COLO668 (cell line): ENCODE results near the gene CD99.
"Not testable (repeated sequence)": the region's sequence is repeated elsewhere in the genome, so short reads cannot be mapped to it uniquely, and the experiment has no call there.

Experiments used
- DNase-seq: peaks from one replicate; lab custom pipeline; 2025; ENCODE audit not compliant: unreplicated experiment; lab: John Stamatoyannopoulos, UW

Gene CD99

GRCh38 chrX:2675657-2676200, 15.4 kb upstream of the CD99 start:
- DNase-seq: not testable (repeated sequence)

- no peak for DNase-seq
Measured at GRCh38 chrX:2676794-2677675, 14.1 kb upstream of the CD99 start.

- no peak for DNase-seq
Measured at GRCh38 chrX:2677764-2678163, 13.3 kb upstream of the CD99 start.

- DNase-seq: no peak
Measured at GRCh38 chrX:2678583-2678982, 12.5 kb upstream of the CD99 start.

- no peak for DNase-seq
Measured at GRCh38 chrX:2679534-2680485, 11.3 kb upstream of the CD99 start.

GRCh38 chrX:2680486-2681348, 10.4 kb upstream of the CD99 start:
- DNase-seq: no peak

GRCh38 chrX:2682565-2683177, 8.4 kb upstream of the CD99 start:
- no peak for DNase-seq

- no peak for DNase-seq
Measured at GRCh38 chrX:2684256-2684655, 6.8 kb upstream of the CD99 start.

GRCh38 chrX:2685886-2686285, 5.2 kb upstream of the CD99 start:
- DNase-seq: no peak

- no peak for DNase-seq
Measured at GRCh38 chrX:2689773-2690666, 1.1 kb upstream of the CD99 start.

- DNase-seq: no peak
Measured at GRCh38 chrX:2691543-2692220, 587 bp downstream of the CD99 start.

GRCh38 chrX:2692221-2693112, 1.4 kb downstream of the CD99 start:
- no peak for DNase-seq

GRCh38 chrX:2693113-2694002, 2.3 kb downstream of the CD99 start:
- DNase-seq: no peak

GRCh38 chrX:2694914-2695267, 3.8 kb downstream of the CD99 start:
- no peak for DNase-seq

GRCh38 chrX:2696698-2697215, 5.7 kb downstream of the CD99 start:
- no peak for DNase-seq

GRCh38 chrX:2697306-2697705, 6.2 kb downstream of the CD99 start:
- DNase-seq: no peak
